NCI-H1048 (cell line): ENCODE results near the gene ZDHHC11B.
"Not testable (repeated sequence)": the region's sequence is repeated elsewhere in the genome, so short reads cannot be mapped to it uniquely, and the experiment has no call there.

ENCODE experiments used
- DNase-seq: peaks from one replicate; lab custom pipeline; 2025; lab: John Stamatoyannopoulos, UW

Gene ZDHHC11B

GRCh38 chr5:714215-715118, 70.1 kb downstream of the ZDHHC11B start:
- not testable (repeated sequence) for DNase-seq

GRCh38 chr5:713686-714085, 70.8 kb downstream of the ZDHHC11B start:
- not testable (repeated sequence) for DNase-seq

GRCh38 chr5:708848-709517, 75.5 kb downstream of the ZDHHC11B start:
- DNase-seq = not testable (repeated sequence)

GRCh38 chr5:708374-708773, 76.2 kb downstream of the ZDHHC11B start:
- DNase-seq = not testable (repeated sequence)

- DNase-seq = not testable (repeated sequence)
These were observed 78.4 kb downstream of the ZDHHC11B start for GRCh38 chr5:706127-706526.

GRCh38 chr5:696753-697702, 87.5 kb downstream of the ZDHHC11B start:
- DNase-seq = not testable (repeated sequence)

- DNase-seq = not testable (repeated sequence)
These were observed 88.3 kb downstream of the ZDHHC11B start for GRCh38 chr5:696191-696590.

- DNase-seq = not testable (repeated sequence)
These were observed 89.1 kb downstream of the ZDHHC11B start for GRCh38 chr5:695475-695874.

- DNase-seq = not testable (repeated sequence)
These were observed 90.5 kb downstream of the ZDHHC11B start for GRCh38 chr5:694042-694431.

- peak; percentile 65 for DNase-seq
These were observed 91.1 kb downstream of the ZDHHC11B start, which contains the start of gene TPPP for GRCh38 chr5:693271-694041. TSS of gene TPPP (minus strand) at chr5:693352. CDS start at chr5:678060, 15,292 bp downstream.

- DNase-seq = not testable (repeated sequence)
These were observed 91.9 kb downstream of the ZDHHC11B start for GRCh38 chr5:692529-693041.

GRCh38 chr5:691817-692528, 92.6 kb downstream of the ZDHHC11B start:
- DNase-seq = no peak

GRCh38 chr5:691049-691448, 93.5 kb downstream of the ZDHHC11B start:
- not testable (repeated sequence) for DNase-seq

- not testable (repeated sequence) for DNase-seq
These were observed 94.2 kb downstream of the ZDHHC11B start for GRCh38 chr5:690293-690692.

GRCh38 chr5:688348-689010, 96.0 kb downstream of the ZDHHC11B start:
- DNase-seq = not testable (repeated sequence)

- DNase-seq = not testable (repeated sequence)
These were observed 97.6 kb downstream of the ZDHHC11B start for GRCh38 chr5:686936-687335.

GRCh38 chr5:686172-686523, 98.4 kb downstream of the ZDHHC11B start:
- not testable (repeated sequence) for DNase-seq

GRCh38 chr5:685262-686171, 99.0 kb downstream of the ZDHHC11B start:
- no peak for DNase-seq
